Lower lobe of right lung (tissue), 2 donors: ENCODE measurements around the gene TUBGCP3. TPM values are rescaled to one million over a fixed set of nuclear protein-coding genes. Genes with fewer than 3 reads are reported as not detected.

Experiments
- ATAC-seq, 2 donors: fragments of 200-7000 bp; cut with Tn5 transposase; one replicate each; pipeline ENCODE4 v1.9.1; 2020 to 2022; ENCODE audit warnings: mild to moderate bottlenecking in 2 of 2, moderate library complexity in 2 of 2
- DNase-seq: peaks from one replicate; pipeline ENCODE4 v3.0.0-alpha.2; 2020
- H3K27ac ChIP-seq: fragments of 200-600 bp; one replicate; pipeline ENCODE4 v1.8.0; 2022
- H3K27me3 ChIP-seq: fragments of 200-600 bp; one replicate; pipeline ENCODE4 v1.8.0; 2022; ENCODE audit warnings: low read depth
- H3K36me3 ChIP-seq: fragments of 200-600 bp; one replicate; pipeline ENCODE4 v1.8.0; 2022; ENCODE audit warnings: mild to moderate bottlenecking
- H3K4me1 ChIP-seq: fragments of 200-600 bp; one replicate; pipeline ENCODE4 v1.8.0; 2022
- H3K4me3 ChIP-seq: fragments of 200-600 bp; one replicate; pipeline ENCODE4 v1.8.0; 2022; ENCODE audit warnings: mild to moderate bottlenecking
- H3K9me3 ChIP-seq: fragments of 200-600 bp; one replicate; pipeline ENCODE4 v1.8.0; 2022
- intact Hi-C: fragments of 100-400 bp; cut with DNase I; formaldehyde crosslinking; loops from one replicate; pipeline ENCODE4 v1.11.0; 2022
- total RNA-seq: library from RNA; stranded (reverse); fragmentation: NEBNext Ultra II Directional; extraction: Animal tissue kit (Norgen Biotek cat#: 25700); gene quantifications from one replicate; pipeline ENCODE4 v1.2.1, GENCODE V29; 2021
- TF ChIP-seq, protein P1 (sequence below): fragments of 200-600 bp; IDR thresholded peaks from one replicate; pipeline ENCODE4 v1.8.0; 2022; ENCODE audit warnings: antibody characterized with exemption, mild to moderate bottlenecking
- donor health status: DM: no; HTN: yes; CAD: no; lungs with severe emphysema.

The TUBGCP3 gene
- total RNA-seq, 1 donor from 2014 or later: 34.5 TPM

DNA sequence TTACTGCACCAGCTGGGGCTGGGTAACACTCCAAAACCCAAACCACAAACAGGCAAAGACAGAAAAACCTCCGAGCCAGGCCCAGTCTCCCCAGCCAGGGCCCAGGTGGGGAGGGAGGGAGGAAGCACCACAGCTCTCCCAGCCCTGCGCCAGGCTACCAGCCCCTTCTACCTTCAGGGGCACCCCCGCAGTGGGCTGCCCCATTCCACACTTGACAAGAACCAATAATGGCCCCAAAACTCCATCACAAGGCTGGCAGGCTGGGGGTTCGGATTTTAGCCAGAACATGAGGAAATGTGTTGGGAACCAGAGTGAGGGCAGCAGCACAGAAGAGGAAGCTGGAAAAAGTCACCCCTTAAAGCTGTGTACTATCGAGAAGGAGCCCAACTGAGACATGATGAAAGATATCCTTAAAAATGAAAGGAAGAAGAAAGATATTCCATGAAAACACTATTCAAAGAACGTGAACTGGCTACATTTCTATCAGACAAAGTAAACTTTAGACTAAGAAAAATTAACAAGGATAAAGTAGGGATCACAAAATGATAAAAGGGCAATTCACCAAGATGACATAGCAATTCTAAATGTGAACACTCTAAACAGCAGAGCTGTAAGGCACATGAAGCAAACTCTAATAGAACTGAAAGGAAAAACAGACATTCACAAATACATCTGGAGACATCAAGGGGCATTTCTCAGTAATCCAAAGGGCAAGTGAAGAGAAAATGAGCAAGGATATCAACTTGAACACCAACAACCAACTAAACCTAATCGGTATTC is 12.9 kb downstream of the TUBGCP3 start:
- TF ChIP-seq, protein P1, sequence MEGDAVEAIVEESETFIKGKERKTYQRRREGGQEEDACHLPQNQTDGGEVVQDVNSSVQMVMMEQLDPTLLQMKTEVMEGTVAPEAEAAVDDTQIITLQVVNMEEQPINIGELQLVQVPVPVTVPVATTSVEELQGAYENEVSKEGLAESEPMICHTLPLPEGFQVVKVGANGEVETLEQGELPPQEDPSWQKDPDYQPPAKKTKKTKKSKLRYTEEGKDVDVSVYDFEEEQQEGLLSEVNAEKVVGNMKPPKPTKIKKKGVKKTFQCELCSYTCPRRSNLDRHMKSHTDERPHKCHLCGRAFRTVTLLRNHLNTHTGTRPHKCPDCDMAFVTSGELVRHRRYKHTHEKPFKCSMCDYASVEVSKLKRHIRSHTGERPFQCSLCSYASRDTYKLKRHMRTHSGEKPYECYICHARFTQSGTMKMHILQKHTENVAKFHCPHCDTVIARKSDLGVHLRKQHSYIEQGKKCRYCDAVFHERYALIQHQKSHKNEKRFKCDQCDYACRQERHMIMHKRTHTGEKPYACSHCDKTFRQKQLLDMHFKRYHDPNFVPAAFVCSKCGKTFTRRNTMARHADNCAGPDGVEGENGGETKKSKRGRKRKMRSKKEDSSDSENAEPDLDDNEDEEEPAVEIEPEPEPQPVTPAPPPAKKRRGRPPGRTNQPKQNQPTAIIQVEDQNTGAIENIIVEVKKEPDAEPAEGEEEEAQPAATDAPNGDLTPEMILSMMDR: no peak
- ATAC-seq: peak; percentile 27 to 34

DNA sequence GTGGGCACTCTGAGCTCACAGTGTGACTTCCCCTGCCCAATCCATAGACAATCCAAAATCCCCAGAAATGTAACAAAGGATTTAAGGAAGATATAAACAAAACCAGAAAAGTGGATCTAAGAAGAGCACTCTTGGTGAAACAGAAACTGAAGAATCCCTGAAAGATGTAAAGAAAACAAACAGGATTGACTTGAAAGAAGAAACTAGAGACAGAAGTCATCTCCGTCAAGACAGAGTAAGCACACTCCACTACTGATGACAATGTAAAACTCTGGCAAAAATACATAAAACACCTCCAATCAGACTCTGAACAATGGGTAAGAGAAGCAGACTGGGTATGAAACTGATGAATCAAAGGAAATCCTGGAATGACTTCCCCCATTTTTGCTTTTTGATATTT is 13.5 kb downstream of the TUBGCP3 start:
- H3K36me3 ChIP-seq: no peaks in the 10 kb centered on the region
- intact Hi-C loops: no loop called here
- no peak for DNase-seq
- H3K9me3 ChIP-seq: no peaks in the 10 kb centered on the region
- peak overlapping the region; percentile 43 for H3K27ac ChIP-seq
- peaks cover 39% of the 10 kb centered on the region for H3K4me1 ChIP-seq
- no peaks in the 10 kb centered on the region for H3K27me3 ChIP-seq
- ATAC-seq: peak; percentile 7 to 18
- TF ChIP-seq, protein P1: no peak
- no peak overlapping the region for H3K4me3 ChIP-seq

More for the DNA sequence above, 12.9 kb downstream of the TUBGCP3 start:
- intact Hi-C loops: no loop called here
- no peak for DNase-seq
- no peaks in the 10 kb centered on the region for H3K9me3 ChIP-seq
- peak overlapping the region; percentile 43 for H3K27ac ChIP-seq
- no peaks in the 10 kb centered on the region for H3K27me3 ChIP-seq
- H3K36me3 ChIP-seq: no peaks in the 10 kb centered on the region
- no peak overlapping the region for H3K4me3 ChIP-seq
- H3K4me1 ChIP-seq: peaks cover 39% of the 10 kb centered on the region

DNA sequence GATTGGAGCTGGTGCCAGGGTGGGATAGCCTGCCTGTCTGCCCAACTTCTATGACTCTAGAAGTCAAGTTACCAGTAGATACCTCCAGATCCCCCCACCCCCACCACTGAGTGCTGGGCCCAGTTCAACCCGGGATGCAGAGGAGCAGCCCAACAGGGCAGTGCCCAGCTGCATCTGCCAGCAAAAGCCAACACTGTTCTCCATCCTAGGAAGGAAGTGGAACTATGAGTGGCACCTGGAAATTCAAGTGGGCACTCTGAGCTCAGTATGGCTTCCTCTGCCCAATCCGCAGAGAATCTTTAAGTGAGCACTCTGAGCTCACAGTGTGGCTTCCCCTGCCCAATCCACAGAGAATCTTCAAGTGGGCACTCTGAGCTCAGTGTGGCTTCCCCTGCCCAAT is 14.2 kb downstream of the TUBGCP3 start:
- peaks cover 39% of the 10 kb centered on the region for H3K4me1 ChIP-seq
- intact Hi-C loops: no loop called here
- peak; percentile 87 to 88 for ATAC-seq

DNA sequence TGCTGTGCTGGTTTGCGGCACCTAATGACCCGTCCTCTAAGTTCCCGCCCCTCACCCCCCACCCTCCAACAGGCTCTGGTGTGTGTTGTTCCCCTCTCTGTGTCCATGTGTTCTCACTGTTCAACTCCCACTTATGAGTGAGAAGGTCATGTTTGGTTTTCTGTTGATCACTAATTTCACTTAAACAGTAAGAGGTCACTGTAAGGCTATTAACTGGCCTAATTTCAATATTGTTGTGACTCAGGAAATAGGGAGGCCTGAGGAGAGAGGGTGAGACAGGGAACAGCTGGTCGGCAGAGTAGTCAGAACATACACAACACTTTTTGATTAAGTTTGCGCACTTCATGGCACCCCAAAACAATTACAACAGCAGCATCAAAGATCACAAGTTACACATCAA is 15.6 kb downstream of the TUBGCP3 start:
- peaks cover 39% of the 10 kb centered on the region for H3K4me1 ChIP-seq
- no peak overlapping the region for H3K27ac ChIP-seq
- H3K4me3 ChIP-seq: no peak overlapping the region
- H3K9me3 ChIP-seq: no peaks in the 10 kb centered on the region
- intact Hi-C loops: no loop called here
- H3K27me3 ChIP-seq: no peaks in the 10 kb centered on the region
- DNase-seq (no peak), ATAC-seq (no peak)
- H3K36me3 ChIP-seq: peaks cover 15% of the 10 kb centered on the region
- TF ChIP-seq, protein P1: no peak

More for the DNA sequence above, 14.2 kb downstream of the TUBGCP3 start:
- no peaks in the 10 kb centered on the region for H3K9me3 ChIP-seq
- no peak for DNase-seq
- TF ChIP-seq, protein P1: no peak
- H3K27me3 ChIP-seq: no peaks in the 10 kb centered on the region
- no peak overlapping the region for H3K4me3 ChIP-seq
- H3K36me3 ChIP-seq: peaks cover 4% of the 10 kb centered on the region
- no peak overlapping the region for H3K27ac ChIP-seq

DNA sequence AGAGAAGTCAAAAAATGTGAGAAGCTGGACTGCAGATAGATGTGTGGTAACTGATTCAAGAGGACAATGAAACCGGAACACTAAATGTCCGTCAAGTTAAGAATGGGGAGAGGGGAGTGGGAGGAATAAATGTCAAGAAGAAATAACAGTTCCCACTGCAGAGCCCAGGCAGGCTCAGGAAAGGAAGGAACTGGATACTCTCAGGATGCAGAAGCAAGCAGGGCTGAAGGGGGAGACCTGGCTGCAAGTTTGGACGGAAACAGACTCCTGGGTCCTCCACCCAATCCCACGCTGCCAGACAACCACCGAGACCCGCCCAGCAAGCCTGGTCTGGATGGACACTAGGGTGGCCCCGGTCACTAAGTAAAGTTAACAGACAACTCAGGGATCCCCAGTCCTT is 18.1 kb downstream of the TUBGCP3 start:
- no peak for ATAC-seq
- Histone ChIP-seq H3K4me3 (no peak overlapping the region), H3K36me3 (peaks cover 36% of the 10 kb centered on the region), H3K27ac (no peak overlapping the region), H3K4me1 (peaks cover 29% of the 10 kb centered on the region), H3K9me3 (no peaks in the 10 kb centered on the region), H3K27me3 (no peaks in the 10 kb centered on the region)
- DNase-seq: no peak
- intact Hi-C loops: no loop called here
- TF ChIP-seq, protein P1: no peak
